HG03025 (cell line): ENCODE measurements around the gene SEC31A.

Source experiments
- ATAC-seq: cut with Tn5 transposase; IDR thresholded peaks from one replicate; pipeline ENCODE4 v1.9.1; 2021; ENCODE audit warnings: mild to moderate bottlenecking, moderate library complexity; ENCODE audit not compliant: unreplicated experiment, low FRiP score

SEC31A gene

DNA sequence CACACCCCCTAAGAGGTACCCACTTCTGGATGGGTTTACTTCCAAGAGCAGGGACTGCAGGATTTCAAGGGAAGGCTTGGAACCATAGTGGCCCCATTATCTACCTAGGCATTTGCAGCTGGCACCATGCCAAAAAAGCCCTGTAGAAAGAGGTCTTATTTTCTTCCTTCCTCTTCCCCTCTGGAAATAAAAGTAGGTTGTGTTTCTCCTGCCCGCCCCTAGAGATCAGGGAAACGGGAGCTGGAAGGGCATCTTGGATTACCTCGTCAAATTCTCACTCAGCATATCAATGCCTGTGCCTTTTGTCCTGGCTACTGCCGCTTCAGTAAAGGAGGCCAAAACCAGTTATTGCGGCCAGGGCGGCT, 93.9 kb downstream of the SEC31A start:
- no peak for ATAC-seq

- ATAC-seq = no peak
Observed at GRCh38 chr4:82792912-82793649, 97.9 kb downstream of the SEC31A start.

- no peak for ATAC-seq
Observed at GRCh38 chr4:82791179-82791578, 99.8 kb downstream of the SEC31A start.

GRCh38 chr4:82790060-82790660, 100.8 kb downstream of the SEC31A start:
- no peak for ATAC-seq

GRCh38 chr4:82789025-82789776, 101.8 kb downstream of the SEC31A start:
- no peak for ATAC-seq

- no peak for ATAC-seq
Observed at GRCh38 chr4:82787342-82787741, 103.6 kb downstream of the SEC31A start.

- ATAC-seq = no peak
Observed at GRCh38 chr4:82786828-82787227, 104.1 kb downstream of the SEC31A start.

DNA sequence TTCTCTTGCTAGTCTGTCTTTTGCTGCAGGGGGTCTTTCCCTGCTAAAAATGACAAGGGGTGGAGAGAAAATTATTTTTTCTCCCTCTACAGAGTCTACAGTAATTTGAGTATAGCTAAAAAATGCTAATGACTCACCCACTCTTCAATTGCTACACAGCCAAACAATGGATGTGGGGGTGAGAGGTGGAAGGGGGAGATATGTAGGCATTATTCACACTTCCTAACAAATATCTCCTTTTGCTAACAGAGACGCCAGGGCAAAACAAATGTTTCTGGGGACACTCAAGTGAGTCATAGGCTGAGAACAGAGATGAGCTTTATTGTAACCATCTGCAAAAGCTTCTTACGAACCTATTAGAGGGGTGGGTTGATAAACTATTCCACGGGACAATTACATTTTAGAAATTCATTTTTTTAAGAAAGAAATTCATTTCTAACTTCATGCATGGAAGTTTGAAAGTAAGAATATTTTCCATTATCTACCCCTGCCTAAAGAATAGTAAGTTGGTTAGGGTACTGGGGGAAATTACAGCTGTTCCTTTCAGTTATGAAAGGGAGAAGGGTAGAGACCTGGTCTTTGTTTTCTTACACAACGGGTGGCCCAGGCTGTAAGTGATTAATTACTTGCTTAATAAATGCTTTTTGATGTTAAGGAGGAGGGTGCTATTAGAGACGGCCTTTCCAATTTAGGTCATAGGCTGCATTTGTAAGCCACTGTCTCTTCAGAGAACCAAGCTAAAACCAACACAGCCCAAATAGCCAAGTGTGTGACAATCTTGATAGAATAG, 105.1 kb downstream of the SEC31A start:
- no peak for ATAC-seq

GRCh38 chr4:82784681-82785610, 106.0 kb downstream of the SEC31A start:
- no peak for ATAC-seq

GRCh38 chr4:82782626-82783345, 108.2 kb downstream of the SEC31A start:
- ATAC-seq = no peak

GRCh38 chr4:82780752-82781231, 110.2 kb downstream of the SEC31A start:
- no peak for ATAC-seq

DNA sequence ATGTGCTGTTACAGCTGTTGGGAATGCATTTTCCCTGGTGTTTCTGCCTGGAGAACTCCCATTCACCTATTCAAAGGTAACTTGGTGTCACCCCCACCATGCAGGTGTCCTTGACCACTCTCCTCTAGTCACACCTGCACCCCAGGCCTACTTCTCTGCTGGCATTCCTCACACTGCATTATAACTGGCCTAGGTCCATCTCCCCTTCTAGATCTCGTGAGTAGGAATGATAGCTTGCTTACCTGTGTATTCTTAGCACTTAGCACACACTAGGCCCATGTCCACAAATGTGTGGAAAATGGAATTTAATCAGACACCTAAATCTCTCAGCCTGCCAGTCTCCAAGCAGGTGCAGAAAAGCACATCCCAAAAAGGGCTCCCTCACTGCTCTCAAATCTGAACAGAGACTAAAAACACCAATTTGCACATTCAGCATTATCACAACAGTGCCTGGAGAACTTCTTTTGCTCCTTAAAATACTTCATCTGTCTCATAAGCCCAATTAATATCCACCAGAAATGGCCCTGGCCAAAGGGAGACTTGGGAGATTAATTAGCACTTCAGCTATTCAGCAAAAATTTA, 110.7 kb downstream of the SEC31A start:
- no peak for ATAC-seq

GRCh38 chr4:82779032-82779431, 111.9 kb downstream of the SEC31A start:
- ATAC-seq = no peak

DNA sequence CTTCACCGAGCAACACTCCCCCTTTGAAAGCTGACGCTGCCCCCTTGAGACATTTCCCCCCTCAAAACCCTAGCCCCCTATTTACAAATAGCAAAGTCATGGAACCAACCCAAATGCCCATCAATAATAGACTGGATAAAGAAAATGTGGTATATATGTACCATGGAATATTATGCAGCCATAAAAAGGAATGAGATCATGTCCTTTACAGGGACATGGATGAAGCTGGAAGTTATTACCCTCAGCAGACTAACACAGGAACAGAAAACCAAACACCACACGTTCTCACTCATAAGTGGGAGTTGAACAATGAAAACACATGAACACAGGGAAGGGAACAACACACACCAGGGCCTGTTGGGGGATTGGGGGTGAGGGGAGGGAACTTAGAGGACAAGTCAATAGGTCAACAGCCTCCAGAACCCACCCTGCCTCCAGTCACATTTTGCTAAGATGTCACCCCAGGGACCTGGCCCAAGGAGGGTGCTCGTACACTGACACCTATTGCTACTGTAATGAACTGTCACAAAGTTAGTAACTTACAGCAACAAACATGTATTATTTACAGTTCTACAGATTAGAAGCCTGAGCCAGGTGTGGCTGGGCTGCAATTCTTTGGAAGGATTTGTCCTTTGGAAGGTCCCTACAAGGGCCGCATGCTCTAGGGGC, 113.0 kb downstream of the SEC31A start:
- ATAC-seq = no peak

DNA sequence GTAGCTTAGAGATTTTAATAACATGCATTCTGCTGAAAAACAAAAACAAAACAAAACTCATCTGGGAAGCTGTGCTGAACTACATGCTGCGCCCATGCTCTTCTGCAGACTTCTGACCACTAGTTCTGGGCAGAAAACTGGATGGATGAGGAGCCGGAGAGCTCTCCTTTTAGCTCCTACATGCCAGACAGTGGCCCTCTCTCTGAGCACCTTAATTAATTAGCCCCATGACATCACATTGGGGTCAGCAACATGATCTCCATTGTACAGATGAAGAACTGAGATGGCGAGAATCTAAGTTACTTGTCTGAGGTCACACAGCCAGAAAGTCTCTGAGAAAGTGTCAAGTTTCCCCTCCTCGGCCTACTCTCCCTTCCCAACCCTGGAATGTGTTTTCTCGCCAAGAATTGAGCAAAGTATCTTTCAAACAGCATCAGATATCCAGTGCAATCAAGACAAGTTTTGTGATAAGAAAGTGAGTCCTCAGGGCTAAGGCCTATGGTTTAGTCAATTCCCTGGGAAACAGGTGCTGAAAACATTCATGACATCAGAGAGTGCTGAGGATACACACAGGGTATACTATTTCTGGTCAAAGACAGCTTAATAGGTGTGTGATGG, 113.9 kb downstream of the SEC31A start:
- no peak for ATAC-seq

- ATAC-seq = no peak
Observed at GRCh38 chr4:82775243-82775642, 115.7 kb downstream of the SEC31A start.

- no peak for ATAC-seq
Observed at GRCh38 chr4:82774711-82775171, 116.2 kb downstream of the SEC31A start.

DNA sequence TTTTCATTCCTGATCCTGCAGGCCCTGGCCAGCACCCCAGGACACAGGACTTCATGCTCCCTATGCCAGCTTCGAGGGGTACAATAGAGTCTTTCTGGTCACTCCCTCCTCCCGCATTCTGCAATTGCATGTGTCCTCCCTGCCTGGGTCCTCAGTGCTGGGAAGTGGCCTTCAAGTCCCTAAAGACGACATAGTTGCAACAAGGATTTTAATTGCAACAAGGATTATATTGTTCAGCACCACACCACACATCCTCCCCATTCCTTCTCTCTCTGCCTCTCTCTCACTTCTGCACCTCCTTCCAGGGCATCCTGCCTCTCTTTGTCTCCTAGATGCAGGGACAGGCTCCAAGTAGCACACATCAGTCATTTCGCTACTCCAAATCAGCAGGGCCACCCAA, 117.9 kb downstream of the SEC31A start:
- ATAC-seq = no peak
